NCI-H1048 (cell line): Measurements from ENCODE around the gene TMC5.
"Not testable (repeated sequence)": the region's sequence is repeated elsewhere in the genome, so short reads cannot be mapped to it uniquely, and the experiment has no call there.

Experiments used
- DNase-seq: peaks from one replicate; lab custom pipeline; 2025; lab: John Stamatoyannopoulos, UW

The TMC5 gene, protein sequence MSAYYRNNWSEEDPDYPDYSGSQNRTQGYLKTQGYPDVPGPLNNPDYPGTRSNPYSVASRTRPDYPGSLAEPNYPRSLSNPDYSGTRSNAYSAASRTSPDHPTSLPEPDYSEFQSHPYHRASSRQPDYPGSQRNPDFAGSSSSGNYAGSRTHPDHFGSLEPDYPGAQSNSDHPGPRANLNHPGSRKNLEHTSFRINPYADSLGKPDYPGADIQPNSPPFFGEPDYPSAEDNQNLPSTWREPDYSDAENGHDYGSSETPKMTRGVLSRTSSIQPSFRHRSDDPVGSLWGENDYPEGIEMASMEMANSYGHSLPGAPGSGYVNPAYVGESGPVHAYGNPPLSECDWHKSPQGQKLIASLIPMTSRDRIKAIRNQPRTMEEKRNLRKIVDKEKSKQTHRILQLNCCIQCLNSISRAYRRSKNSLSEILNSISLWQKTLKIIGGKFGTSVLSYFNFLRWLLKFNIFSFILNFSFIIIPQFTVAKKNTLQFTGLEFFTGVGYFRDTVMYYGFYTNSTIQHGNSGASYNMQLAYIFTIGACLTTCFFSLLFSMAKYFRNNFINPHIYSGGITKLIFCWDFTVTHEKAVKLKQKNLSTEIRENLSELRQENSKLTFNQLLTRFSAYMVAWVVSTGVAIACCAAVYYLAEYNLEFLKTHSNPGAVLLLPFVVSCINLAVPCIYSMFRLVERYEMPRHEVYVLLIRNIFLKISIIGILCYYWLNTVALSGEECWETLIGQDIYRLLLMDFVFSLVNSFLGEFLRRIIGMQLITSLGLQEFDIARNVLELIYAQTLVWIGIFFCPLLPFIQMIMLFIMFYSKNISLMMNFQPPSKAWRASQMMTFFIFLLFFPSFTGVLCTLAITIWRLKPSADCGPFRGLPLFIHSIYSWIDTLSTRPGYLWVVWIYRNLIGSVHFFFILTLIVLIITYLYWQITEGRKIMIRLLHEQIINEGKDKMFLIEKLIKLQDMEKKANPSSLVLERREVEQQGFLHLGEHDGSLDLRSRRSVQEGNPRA

DNA sequence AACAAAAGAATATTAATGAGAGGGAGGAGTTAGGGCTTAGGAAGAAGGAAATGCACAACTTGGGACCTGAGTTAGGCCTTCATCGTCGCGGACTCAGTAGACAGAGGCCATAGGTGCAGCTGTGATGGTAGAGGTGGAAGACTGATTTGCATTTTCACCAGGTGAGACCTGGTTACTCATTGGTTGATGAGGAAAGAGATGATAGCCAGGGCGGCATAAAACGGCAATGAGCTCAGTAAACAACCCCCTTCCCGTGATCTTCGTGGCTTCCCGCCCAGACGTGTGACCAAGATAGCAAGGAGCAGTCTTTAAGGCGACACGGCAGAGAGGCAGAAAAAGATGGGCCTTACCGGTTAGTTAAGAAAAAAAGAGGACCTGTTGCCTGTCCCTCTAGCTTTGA lies at the start of gene TMC5:
TMC5 (plus strand) TSS at position 244 of the 400 bp plus-strand sequence. CDS start 22,156 bp downstream, outside the sequence.
- DNase-seq = no peak

DNA sequence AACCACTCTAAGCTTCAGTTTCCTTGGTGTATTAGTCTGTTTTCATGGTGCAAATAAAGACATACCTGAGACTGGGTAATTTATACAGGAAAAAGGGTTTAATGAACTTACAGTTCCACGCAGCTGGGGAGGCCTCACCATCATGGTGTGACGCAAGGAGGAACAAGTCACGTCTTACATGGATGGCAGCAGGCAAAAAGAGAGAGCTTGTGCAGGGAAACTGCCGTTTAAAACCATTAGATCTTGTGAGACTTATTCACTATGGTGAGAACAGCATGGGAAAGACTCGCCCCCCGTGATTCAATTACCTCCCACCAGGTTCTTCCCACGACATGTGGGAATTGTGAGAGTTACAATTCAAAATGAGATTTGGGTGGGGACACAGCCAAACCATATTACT lies 45.1 kb upstream of the TMC5 start:
- DNase-seq = not testable (repeated sequence)

DNA sequence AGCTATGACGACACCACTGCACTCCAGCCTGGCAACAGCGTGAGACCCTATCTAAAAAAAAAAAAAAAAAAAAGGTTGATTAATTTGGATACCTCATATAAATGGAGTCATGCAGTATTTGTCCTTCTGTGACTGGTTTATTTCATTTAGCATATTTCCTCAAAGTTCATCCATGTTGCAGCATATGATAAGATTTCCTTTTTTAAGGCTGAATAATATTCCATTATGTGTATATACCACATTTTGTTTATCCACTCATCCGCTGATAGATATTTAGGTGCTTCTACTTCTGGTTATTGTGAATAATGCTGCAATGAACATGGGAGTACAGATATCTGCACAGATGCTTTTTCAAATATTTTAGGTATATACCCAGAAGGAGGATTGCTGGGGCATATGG lies 43.3 kb upstream of the TMC5 start:
- DNase-seq = no peak

DNA sequence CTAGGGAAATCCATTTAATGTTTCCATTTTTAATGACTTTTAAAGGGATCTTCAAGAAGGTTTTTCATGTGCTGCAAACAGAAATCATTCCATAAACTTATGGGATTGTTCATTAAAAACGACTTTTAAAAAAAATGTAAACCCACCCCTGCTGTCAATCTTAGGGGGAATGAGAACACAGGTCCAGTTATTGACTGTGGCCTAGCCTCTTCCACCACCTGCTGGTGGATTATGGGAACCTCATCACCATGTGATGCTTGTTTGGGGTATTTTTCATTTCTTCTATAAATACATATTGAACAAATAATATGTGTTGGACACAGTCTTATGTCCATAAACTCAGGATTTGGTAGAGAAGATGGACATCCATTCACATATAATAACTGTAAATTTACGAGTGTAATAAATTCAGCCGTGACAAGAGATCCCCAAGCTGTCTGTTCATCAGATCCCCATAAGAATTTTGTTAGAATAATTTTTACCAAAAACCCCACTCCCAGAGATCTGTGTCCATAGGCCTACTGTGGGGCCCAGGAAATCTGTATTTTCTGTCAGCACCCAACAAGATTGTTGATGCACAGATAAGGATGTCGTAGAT lies 42.0 kb upstream of the TMC5 start:
- DNase-seq = no peak

DNA sequence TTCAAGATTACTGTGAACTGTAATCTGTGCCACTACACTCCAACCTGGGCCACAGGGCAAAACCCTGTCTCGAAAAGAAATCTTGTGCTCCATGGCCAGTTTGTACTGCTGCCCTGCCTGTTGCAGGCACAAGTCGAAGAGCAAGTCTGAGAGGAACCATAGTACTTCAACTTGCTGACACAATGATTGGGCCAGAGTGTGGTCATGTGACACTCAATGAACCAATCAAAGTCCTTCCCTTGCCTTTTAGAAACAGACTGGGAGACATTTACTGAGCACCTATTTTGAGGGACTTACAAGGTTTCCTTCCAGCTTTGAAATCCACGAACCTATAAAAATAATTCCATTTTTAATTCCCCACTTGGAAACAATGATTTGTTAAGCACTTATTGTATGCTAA lies 39.8 kb upstream of the TMC5 start:
- no peak for DNase-seq

DNA sequence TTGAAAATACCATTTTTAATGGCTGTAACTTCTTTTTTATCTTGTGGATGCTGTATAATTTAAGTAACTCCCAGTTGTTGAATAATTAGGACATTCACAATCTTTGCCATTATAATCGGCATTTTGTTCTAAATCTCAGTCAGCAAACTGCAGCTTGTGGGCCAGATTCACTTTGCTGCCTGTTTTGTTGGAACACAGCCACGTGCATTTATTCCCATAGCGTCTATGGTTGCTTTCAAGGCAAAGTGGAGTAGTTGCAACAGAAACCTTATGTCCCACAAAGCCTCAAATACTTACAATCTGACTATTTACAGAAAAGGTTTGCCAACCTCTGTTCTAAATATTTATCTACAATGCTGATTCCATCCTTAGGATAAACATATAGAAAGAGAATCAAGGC lies 39.2 kb upstream of the TMC5 start:
- no peak for DNase-seq

DNA sequence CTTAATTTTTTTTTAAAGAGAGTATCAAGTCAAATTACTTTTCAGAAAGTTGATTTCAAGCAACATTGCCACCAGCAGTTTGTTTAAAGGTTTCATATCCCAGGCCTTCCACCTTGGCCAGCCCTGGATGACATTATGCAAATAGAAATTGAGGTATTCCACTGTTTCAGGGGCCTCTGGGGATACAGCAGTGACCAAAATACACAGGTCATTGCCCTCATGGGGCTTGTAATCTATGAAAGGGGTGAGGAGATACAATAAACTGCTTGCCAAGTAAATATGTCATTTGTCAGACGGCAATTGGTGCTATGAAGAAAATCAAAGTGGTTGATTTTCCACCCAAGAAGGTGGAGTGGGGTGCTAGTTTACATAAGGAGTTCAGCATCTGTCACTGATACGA lies 37.8 kb upstream of the TMC5 start:
- DNase-seq = no peak

DNA sequence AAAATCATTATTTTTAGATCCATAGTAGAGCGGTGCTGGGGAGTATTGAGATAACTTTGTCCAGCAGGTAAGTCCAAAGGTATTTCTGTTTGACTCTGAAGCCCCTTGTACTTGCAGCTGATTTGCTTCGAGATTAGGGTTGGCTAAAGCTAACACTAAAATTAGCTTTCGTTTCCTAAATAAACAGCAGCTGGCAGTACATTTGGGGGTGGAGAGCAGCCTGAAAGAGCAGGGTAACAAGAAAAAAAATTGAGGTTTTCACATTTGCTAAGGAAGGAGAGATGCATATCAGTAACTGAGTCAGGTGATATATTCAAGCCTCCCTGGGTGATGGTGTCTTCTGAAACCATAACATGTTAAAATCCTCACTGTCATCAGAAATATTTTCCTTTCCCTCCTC lies 37.4 kb upstream of the TMC5 start:
- no peak for DNase-seq

DNA sequence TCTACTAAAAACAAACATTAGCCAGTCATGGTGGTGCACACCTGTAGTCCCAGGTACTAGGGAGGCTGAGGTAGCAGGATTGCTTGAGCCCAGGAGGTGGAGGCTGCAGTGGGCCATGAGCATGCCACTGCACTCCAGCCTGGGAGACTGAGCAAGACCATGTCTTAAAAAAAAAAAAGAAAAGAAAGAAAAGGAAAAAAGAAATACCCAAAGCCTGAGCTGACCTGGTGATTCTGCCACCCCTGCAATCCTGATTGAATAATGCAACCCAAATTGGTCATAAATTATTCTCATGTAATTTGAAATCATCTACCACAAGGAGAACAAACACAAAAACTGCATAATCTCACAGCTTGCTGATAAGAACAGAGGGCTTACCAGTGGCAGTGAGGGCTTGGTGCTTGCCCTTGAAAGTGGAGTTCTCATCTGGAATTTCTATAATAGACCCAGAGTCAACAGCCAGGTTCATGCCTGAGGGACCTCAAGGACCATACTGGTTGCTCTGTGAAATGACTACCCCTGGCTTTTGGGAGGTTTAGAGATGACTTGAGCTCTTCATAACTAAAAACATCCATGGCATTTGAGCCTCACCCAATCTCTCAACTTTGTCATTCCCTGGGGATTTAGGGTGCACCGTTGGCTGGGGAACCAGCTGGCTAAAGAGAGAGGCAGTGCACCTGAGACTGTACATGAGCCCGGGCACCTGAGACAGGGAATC lies 35.4 kb upstream of the TMC5 start:
- DNase-seq = no peak

DNA sequence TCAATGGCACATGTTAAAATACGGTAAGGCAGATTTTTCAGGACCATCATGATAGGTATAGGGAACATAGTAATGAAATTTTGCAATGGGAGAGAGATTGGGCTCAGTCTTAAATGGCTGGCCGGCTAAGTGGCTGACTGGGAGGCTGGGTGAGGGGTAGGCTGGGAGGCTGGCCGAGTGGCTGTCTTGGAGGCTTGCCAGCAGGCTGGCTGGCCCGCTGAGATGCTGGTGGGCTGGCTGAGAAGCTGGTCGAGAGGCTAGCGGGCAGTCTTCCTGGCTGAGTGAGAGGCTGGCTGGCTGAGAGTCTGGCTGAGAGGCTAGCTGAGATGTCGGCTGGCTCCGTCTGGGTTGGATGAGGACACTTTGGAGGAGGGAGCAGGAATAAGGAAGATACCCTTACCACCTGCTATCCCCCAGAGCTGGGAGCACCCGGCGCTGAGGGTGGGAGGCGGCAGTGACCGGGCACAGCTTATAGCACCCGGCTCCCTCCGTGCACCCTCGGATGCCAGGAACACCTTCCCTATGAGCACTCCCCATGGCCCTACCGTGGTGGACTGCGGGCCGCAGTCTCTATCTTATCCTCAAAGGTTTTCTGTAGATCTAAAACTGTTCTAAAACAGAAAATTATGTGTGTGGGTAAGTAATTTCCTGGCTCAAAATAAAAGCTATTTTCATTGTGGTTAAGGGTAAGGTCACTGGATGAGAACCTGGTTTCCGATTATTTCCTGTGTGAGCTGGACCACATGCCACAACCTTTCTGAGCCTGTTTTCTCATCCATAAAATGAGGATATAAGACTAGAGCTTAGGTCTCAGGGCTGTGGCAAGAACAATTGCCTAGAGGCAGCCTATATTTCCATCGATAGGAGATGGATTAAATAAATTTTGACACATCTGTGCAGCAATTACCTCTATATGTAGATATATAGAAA lies 34.5 kb upstream of the TMC5 start:
- no peak for DNase-seq

DNA sequence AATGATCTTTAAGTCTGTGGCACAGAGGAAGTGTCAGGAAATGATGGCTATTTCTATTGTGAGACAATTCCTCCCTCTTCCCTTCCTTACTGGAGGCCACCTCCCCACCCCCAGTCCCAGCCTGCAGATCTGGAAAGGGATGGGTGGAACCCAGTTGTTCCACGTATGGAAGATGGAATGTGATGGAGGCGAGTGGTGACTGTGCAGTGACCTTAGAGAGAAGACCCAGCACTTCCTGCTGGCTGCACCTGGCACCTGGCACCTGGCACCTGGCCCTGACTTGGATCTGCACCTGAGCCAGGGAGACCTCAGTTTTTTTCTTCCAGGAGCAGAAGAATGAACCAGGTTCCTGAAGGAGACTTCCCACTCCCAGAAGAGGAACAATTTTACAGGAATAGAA lies 33.0 kb upstream of the TMC5 start:
- no peak for DNase-seq

DNA sequence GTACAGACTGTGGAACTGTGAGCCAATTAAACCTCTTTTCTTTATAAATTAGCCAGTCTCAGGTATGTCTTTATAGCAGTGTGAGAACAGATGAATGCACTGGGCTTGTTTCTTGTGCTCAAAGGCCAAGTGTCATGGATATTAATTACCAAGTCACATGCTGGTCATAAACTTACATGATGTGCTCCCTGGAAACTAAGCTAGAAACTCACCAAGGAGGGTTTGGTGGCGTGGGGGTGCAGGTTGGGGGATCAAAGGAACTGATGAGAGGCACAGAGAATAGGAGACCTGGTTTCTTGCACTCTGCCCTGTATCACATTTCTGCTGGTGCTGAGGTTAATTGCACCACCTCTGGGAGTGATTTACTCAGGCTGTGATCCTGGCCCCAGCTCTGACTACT lies 31.2 kb upstream of the TMC5 start:
- DNase-seq = no peak

DNA sequence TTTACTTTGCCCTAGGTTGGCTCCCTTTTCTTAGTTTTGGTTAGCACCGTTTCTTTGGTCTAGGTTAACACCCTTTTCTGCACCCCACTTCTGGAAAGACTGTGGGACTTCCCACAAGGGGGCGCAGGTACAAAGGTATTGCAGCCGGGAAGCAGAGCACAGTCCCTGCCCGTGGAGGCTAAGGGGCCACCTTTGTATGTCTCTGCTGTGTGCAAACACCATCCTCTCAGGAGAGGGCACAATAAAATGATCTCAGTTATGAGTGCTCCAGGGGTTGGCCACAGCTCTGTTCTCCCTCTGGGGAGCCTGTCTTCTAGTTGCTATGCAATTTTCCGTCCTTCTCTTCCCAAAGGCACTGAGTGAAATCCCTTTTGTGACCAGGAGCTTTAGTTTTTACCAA lies 28.4 kb upstream of the TMC5 start:
- DNase-seq = no peak

DNA sequence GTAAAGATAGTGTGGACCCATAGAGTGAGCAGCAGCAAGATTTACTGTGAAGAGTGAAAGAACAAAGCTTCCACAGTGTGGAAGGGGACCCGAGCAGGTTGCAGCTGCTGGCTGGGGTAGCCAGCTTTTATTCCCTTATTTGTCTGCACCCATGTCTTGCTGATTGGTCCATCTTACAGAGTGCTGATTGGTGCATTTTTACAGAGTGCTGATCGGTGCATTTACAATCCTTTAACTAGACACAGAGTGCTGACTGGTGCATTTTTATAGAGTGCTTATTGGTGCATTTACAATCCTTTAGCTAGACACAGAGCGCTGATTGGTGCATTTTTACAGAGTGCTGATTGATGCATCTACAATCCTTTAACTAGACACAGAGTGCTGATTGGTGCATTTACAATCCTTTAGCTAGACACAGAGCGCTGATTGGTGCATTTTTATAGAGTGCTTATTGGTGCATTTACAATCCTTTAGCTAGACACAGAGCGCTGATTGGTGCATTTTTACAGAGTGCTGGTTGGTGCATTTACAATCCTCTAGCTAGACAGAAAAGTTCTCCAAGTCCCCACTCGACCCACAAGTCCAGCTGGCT lies 26.4 kb upstream of the TMC5 start:
- not testable (repeated sequence) for DNase-seq

DNA sequence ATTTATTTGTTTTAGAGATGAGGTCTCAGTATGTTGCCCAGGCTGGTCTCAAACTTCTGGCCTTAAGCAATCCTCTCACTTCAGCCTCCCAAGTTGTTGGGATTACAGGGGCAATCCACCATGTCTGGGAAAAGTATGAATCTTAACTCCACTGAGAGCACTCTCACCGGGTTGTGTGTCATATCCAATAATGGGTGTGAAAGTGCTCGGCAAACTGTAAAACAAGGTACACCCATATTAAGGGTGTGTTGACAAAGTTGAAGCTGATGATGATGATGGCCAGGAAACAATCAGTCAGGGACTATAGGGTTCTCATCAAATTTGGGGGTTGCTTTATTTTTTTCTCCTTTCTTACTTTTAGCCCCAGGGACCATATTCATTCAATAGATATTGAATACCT lies 25.3 kb upstream of the TMC5 start:
- DNase-seq = no peak

DNA sequence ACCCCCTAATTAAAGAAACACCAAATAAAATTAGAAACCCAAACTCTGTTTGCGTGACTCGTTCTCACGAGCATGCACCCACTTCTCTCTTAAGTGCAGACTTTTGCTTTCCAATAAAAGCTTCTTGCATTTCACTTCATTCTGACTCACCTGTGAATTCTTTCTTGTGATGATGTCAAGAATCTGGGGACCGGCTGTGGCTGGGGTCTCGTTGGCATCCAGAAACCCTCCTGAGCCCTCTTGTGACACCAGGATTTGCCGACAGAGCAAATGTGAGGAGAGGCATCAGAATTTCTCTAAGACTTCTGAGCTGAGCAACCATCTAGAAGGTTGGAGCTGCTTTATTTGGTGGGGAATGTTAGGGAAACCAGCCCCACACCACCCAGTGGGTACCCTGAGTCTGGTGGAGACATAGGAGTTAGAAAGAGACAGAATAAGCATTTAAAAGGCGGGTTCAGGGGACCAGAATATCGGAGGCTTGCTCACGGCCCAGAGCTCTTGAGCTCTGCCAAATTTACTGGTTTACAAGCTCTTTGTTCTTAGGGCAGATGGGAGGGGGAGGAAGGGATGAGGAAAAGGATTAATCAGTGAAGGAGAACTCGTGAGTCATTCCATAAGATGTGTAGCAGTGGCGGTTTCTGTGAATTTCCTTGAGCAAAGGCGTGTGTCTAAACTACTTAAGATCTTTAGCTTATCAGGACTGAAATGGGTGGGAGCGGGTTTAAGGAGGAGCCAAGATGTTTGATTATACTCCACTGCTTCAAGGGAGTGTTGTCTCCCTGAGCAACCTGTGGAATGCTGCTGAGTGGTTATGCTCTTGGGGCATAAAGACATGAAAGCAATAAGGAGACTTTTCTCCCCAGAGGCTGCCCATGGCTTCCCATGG lies 24.2 kb upstream of the TMC5 start:
- no peak for DNase-seq

DNA sequence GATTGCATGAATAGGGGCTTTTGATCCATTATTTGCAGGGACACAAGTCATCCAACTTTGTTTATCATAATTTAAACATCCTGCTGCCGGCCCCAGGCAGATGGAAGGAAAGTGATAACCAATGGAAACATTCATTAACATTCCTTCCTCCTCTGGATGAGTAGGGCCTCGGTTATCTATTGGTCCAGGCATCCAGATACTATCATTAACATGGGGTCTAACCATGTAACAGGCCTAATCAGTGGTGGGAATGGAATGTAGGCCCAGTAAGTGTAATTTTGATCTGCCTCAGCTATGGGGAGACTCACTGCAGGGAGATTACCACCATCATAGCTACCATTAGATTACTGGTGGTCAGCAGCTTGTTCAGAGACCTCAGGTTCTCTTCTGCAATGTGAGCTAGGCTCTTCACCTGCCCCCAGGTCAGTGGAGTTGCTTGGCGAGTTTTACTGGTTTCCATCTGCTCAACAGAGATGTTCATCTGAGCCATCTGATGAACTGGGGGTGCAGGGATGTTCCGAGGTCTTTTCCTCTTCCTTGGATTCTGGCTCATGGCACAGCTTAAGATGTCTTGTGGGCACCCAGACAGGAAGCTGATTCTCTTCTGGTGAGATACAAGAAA lies 21.9 kb upstream of the TMC5 start:
- DNase-seq = not testable (repeated sequence)

DNA sequence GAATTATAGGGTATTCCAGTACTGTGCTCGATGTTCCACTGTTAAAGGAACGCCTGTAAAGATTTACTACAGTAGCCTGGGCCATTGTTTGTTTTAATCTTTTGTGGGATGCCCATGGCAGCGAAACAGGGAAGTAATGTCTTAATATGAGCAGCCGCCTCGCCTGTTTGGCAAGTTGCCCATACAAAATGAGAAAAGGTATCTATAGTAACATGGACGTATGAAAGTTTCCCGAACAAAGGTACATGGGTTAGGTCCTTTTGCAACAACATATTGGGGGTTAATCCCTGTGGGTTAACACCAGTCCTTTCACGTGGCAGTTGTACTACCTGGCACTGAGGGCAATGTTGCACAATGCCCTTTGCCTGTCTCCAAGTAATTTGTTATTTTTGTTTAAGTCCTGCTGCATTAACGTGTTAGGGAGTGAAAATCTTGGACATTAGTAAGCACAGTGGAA lies 21.1 kb upstream of the TMC5 start:
- DNase-seq = no peak

DNA sequence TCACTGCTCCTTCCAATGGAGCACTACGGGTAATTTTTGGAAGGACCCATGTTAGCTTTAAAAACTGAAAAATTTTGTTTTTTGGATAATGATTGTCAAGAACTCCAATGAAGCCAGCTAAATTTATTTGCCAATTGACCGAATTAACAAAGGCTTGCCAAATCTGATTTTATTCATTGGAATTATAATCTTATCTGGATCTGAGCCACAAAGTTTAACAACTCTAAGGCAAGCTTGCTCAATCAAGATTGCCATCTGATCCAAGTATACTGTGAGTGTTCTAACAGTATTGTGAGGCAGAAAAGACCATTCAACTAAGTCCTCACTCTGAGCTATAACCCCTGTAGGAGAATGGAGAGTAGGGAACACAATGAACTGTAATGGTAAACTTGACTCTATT lies 20.3 kb upstream of the TMC5 start:
- not testable (repeated sequence) for DNase-seq
